Fibroblast of lung (primary cell): Measurements from ENCODE around the gene KRT4.

Source experiments
- EZH2 ChIP-seq: IDR thresholded peaks from 2 replicates; pipeline ENCODE4 v1.5.1; 2012; ENCODE audit warnings: low read length, control low read depth, mild to moderate bottlenecking; ENCODE audit errors: missing control alignments
- TF ChIP-seq, protein P1 (sequence below), 2 donors: IDR thresholded peaks in 1 of 2; conservative IDR thresholded peaks in 1 of 2; 1 replicate in 1 of 2; 2 replicates in 1 of 2; pipeline ENCODE4 v1.5.1; 2011 to 2012; ENCODE audit warnings: low read length in 2 of 2, control low read depth in 1 of 2, inconsistent platforms in 1 of 2, low read depth in 1 of 2, mild to moderate bottlenecking in 1 of 2

DNA sequence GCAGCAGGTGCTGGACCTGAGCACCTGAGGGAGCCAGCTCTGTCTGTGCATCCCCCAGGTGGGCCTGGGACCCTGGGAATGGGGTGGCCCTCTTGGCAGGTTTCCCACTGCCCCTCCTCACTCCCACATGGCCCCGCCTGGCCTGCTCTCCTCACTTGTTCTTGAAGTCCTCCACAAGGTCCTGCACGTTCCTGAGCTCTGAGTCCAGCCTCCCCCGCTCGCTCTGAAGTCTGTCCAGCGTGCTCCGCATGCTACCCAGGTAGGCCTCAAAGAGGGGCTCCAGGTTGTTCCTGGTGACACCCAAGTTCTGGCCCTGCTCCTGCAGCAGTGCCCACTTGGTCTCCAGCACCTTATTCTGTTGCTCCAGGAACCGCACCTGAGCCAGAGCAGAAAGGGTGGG lies 17.3 kb upstream of the KRT4 start:
- TF ChIP-seq, protein P1, sequence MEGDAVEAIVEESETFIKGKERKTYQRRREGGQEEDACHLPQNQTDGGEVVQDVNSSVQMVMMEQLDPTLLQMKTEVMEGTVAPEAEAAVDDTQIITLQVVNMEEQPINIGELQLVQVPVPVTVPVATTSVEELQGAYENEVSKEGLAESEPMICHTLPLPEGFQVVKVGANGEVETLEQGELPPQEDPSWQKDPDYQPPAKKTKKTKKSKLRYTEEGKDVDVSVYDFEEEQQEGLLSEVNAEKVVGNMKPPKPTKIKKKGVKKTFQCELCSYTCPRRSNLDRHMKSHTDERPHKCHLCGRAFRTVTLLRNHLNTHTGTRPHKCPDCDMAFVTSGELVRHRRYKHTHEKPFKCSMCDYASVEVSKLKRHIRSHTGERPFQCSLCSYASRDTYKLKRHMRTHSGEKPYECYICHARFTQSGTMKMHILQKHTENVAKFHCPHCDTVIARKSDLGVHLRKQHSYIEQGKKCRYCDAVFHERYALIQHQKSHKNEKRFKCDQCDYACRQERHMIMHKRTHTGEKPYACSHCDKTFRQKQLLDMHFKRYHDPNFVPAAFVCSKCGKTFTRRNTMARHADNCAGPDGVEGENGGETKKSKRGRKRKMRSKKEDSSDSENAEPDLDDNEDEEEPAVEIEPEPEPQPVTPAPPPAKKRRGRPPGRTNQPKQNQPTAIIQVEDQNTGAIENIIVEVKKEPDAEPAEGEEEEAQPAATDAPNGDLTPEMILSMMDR (conservative IDR thresholded peaks at IDR 0.05 in 1 of 2, IDR thresholded peaks at IDR 0.05 in 1 of 2; ENCODE audit: low read depth in 1 of 2, low read length in 2 of 2), result no peak
- no peak for TF ChIP-seq EZH2
